Mesendoderm (in vitro differentiated cells): ENCODE data around the gene NEBL.

ENCODE experiments used
- DNase-seq: peaks from one replicate; pipeline ENCODE4 v3.0.0; 2013
- H2AK5ac ChIP-seq: 2 replicates; pipeline ENCODE4 v1.6.1; 2013; ENCODE audit warnings: low read length, inconsistent platforms
- H2BK120ac ChIP-seq: 2 replicates; pipeline ENCODE4 v1.6.1; 2013; ENCODE audit warnings: low read depth, mild to moderate bottlenecking, low read length, moderate library complexity, mixed read lengths
- H2BK15ac ChIP-seq: replicated peaks from 2 replicates; pipeline ENCODE4 v1.6.1; 2013; ENCODE audit warnings: low read depth, mild to moderate bottlenecking, moderate library complexity
- H2BK5ac ChIP-seq: 2 replicates; pipeline ENCODE4 v1.6.1; 2013; ENCODE audit warnings: low read length, inconsistent platforms
- H3K18ac ChIP-seq: 2 replicates; pipeline ENCODE4 v1.6.1; 2013; ENCODE audit warnings: mild to moderate bottlenecking, low read length, mixed read lengths
- H3K23ac ChIP-seq: one replicate; pipeline ENCODE4 v1.6.1; 2013; ENCODE audit warnings: low read length
- H3K27ac ChIP-seq: 2 replicates; pipeline ENCODE4 v1.5.1; 2013; ENCODE audit warnings: low read depth, mild to moderate bottlenecking, inconsistent platforms, low read length, moderate library complexity
- H3K27me3 ChIP-seq: 2 replicates; pipeline ENCODE4 v1.6.1; 2013; ENCODE audit warnings: low read length, control low read depth, mild to moderate bottlenecking, inconsistent platforms; ENCODE audit not compliant: insufficient read depth, poor library complexity
- H3K36me3 ChIP-seq: 2 replicates; pipeline ENCODE4 v1.6.1; 2013; ENCODE audit warnings: low read length, inconsistent platforms; ENCODE audit not compliant: control insufficient read depth, insufficient read depth
- H3K4ac ChIP-seq: one replicate; pipeline ENCODE4 v1.6.1; 2013; ENCODE audit warnings: low read depth, mild to moderate bottlenecking, low read length, moderate library complexity
- H3K4me1 ChIP-seq: 2 replicates; pipeline ENCODE4 v1.6.1; 2013; ENCODE audit warnings: low read depth, low read length, inconsistent platforms; ENCODE audit not compliant: control insufficient read depth
- H3K4me2 ChIP-seq: 2 replicates; pipeline ENCODE4 v1.6.1; 2013; ENCODE audit warnings: low read length
- H3K4me3 ChIP-seq: 2 replicates; pipeline ENCODE4 v1.5.1; 2013; ENCODE audit warnings: mild to moderate bottlenecking, low read length
- H3K56ac ChIP-seq: one replicate; pipeline ENCODE4 v1.6.1; 2013; ENCODE audit warnings: low read length
- H3K79me1 ChIP-seq: 2 replicates; pipeline ENCODE4 v1.6.1; 2013; ENCODE audit warnings: low read length, inconsistent platforms
- H3K79me2 ChIP-seq: 2 replicates; pipeline ENCODE4 v1.6.1; 2013; ENCODE audit warnings: mild to moderate bottlenecking, low read length; ENCODE audit not compliant: control insufficient read depth, insufficient read depth
- H3K9ac ChIP-seq: 2 replicates; pipeline ENCODE4 v1.6.1; 2013; ENCODE audit warnings: low read length, inconsistent platforms
- H4K5ac ChIP-seq: one replicate; pipeline ENCODE4 v1.6.1; 2013; ENCODE audit warnings: low read length
- H4K8ac ChIP-seq: one replicate; pipeline ENCODE4 v1.6.1; 2013; ENCODE audit warnings: low read depth, mild to moderate bottlenecking, control low read depth, low read length, moderate library complexity
- WGBS: extraction: QIAGEN DNeasy Blood & Tissue Kit; methylation state at CpG from one replicate; pipeline ENCODE4 v1.1.7; 2013; ENCODE audit warnings: low lambda C conversion rate, missing lambda C conversion rate; ENCODE audit not compliant: insufficient coverage; ENCODE audit errors: extremely low coverage; 5-methylcytosine and 5-hydroxymethylcytosine counted together

NEBL gene

GRCh38 chr10:20839910-20840309, 57.2 kb downstream of the NEBL start:
- Histone ChIP-seq H3K79me2 (no peaks in the 10 kb centered on the region), H3K27ac (no peak overlapping the region), H3K4me3 (no peak overlapping the region), H3K9ac (no peak overlapping the region), H4K5ac (no peak overlapping the region), H2BK5ac (no peak overlapping the region), H3K56ac (no peak overlapping the region), H3K4me2 (no peak overlapping the region), H2BK120ac (no peak overlapping the region), H3K79me1 (no peaks in the 10 kb centered on the region), H2AK5ac (no peak overlapping the region), H3K4ac (no peak overlapping the region), H3K27me3 (no peaks in the 10 kb centered on the region), H3K4me1 (no peaks in the 10 kb centered on the region), H3K23ac (no peak overlapping the region), H3K36me3 (no peaks in the 10 kb centered on the region), H2BK15ac (no peak overlapping the region), H3K18ac (no peak overlapping the region), H4K8ac (no peak overlapping the region)
- no CpG with 5 or more reads among the region's 3 CpGs for WGBS
- no peak for DNase-seq

GRCh38 chr10:20839141-20839540, 58.0 kb downstream of the NEBL start:
- Histone ChIP-seq H3K23ac (no peak overlapping the region), H2BK15ac (no peak overlapping the region), H3K36me3 (no peaks in the 10 kb centered on the region), H3K56ac (no peak overlapping the region), H3K79me1 (no peaks in the 10 kb centered on the region), H4K8ac (no peak overlapping the region), H3K18ac (no peak overlapping the region), H2AK5ac (no peak overlapping the region), H3K27ac (no peak overlapping the region), H3K4me1 (no peaks in the 10 kb centered on the region), H3K79me2 (no peaks in the 10 kb centered on the region), H2BK120ac (no peak overlapping the region), H3K4me3 (no peak overlapping the region), H4K5ac (no peak overlapping the region), H3K4me2 (no peak overlapping the region), H3K9ac (no peak overlapping the region), H3K4ac (no peak overlapping the region), H2BK5ac (no peak overlapping the region), H3K27me3 (no peaks in the 10 kb centered on the region)
- DNase-seq: no peak
- no CpG with 5 or more reads among the region's 4 CpGs for WGBS

- Histone ChIP-seq H3K9ac (no peak overlapping the region), H4K5ac (no peak overlapping the region), H3K36me3 (no peaks in the 10 kb centered on the region), H3K27me3 (no peaks in the 10 kb centered on the region), H3K4me2 (no peak overlapping the region), H3K23ac (no peak overlapping the region), H3K18ac (no peak overlapping the region), H2BK120ac (no peak overlapping the region), H3K79me2 (no peaks in the 10 kb centered on the region), H3K27ac (no peak overlapping the region), H2BK5ac (no peak overlapping the region), H2BK15ac (no peak overlapping the region), H2AK5ac (no peak overlapping the region), H3K4me1 (no peaks in the 10 kb centered on the region), H3K4me3 (no peak overlapping the region), H3K79me1 (no peaks in the 10 kb centered on the region), H4K8ac (no peak overlapping the region), H3K4ac (no peak overlapping the region), H3K56ac (no peak overlapping the region)
- WGBS: no CpG with 5 or more reads among the region's 7 CpGs
- no peak for DNase-seq
These were observed 60.7 kb downstream of the NEBL start for GRCh38 chr10:20836401-20836800.

- H3K4ac ChIP-seq: no peak overlapping the region
- H3K18ac ChIP-seq: no peak overlapping the region
- no peak overlapping the region for H3K9ac ChIP-seq
- H3K27me3 ChIP-seq: no peaks in the 10 kb centered on the region
- H2BK5ac ChIP-seq: no peak overlapping the region
- WGBS: no CpG with 5 or more reads among the region's 4 CpGs
- H3K4me1 ChIP-seq: no peaks in the 10 kb centered on the region
- no peak overlapping the region for H2BK15ac ChIP-seq
- H3K56ac ChIP-seq: no peak overlapping the region
- H4K8ac ChIP-seq: no peak overlapping the region
- no peaks in the 10 kb centered on the region for H3K79me1 ChIP-seq
- no peak overlapping the region for H2AK5ac ChIP-seq
- H3K4me2 ChIP-seq: no peak overlapping the region
- no peak overlapping the region for H3K23ac ChIP-seq
- H4K5ac ChIP-seq: no peak overlapping the region
- H3K4me3 ChIP-seq: no peak overlapping the region
- no peak overlapping the region for H3K27ac ChIP-seq
- H3K36me3 ChIP-seq: no peaks in the 10 kb centered on the region
- no peaks in the 10 kb centered on the region for H3K79me2 ChIP-seq
- DNase-seq: no peak
- H2BK120ac ChIP-seq: no peak overlapping the region
These were observed 61.8 kb downstream of the NEBL start for GRCh38 chr10:20835335-20835734.

GRCh38 chr10:20834825-20835224, 62.3 kb downstream of the NEBL start:
- Histone ChIP-seq H2BK5ac (no peak overlapping the region), H3K4ac (no peak overlapping the region), H3K4me2 (no peak overlapping the region), H3K27ac (no peak overlapping the region), H3K27me3 (no peaks in the 10 kb centered on the region), H3K18ac (no peak overlapping the region), H4K5ac (no peak overlapping the region), H4K8ac (no peak overlapping the region), H2AK5ac (no peak overlapping the region), H3K4me1 (no peaks in the 10 kb centered on the region), H3K56ac (no peak overlapping the region), H3K23ac (no peak overlapping the region), H3K79me2 (no peaks in the 10 kb centered on the region), H2BK120ac (no peak overlapping the region), H2BK15ac (no peak overlapping the region), H3K36me3 (no peaks in the 10 kb centered on the region), H3K9ac (no peak overlapping the region), H3K79me1 (no peaks in the 10 kb centered on the region), H3K4me3 (no peak overlapping the region)
- no peak for DNase-seq
- no CpG with 5 or more reads among the region's 2 CpGs for WGBS

- no peak for DNase-seq
- Histone ChIP-seq H3K36me3 (no peaks in the 10 kb centered on the region), H3K79me2 (no peaks in the 10 kb centered on the region), H3K9ac (no peak overlapping the region), H3K79me1 (no peaks in the 10 kb centered on the region), H3K18ac (no peak overlapping the region), H4K8ac (no peak overlapping the region), H2BK15ac (no peak overlapping the region), H2BK5ac (no peak overlapping the region), H3K23ac (no peak overlapping the region), H3K27me3 (no peaks in the 10 kb centered on the region), H3K4me1 (no peaks in the 10 kb centered on the region), H2AK5ac (no peak overlapping the region), H3K27ac (no peak overlapping the region), H3K56ac (no peak overlapping the region), H3K4me2 (no peak overlapping the region), H2BK120ac (no peak overlapping the region), H3K4me3 (no peak overlapping the region), H3K4ac (no peak overlapping the region), H4K5ac (no peak overlapping the region)
- WGBS: no CpG with 5 or more reads among the region's 4 CpGs
These were observed 74.3 kb downstream of the NEBL start for GRCh38 chr10:20822825-20823224.
